ENCODE measurements around the gene PTPRT. TPM values are rescaled to one million over a fixed set of nuclear protein-coding genes. Genes with fewer than 3 reads are reported as not detected.

Gene PTPRT
- polyA plus RNA-seq, 3 donors = not detected

- Histone ChIP-seq H3K4me3 (replicated peaks in 1 of 3; ENCODE audit: low read depth in 2 of 3, low read length in 3 of 3) (no peak overlapping the region), H3K36me3 (replicated peaks in 1 of 2; ENCODE audit: control insufficient read depth in 1 of 2, insufficient read depth in 2 of 2, low read length in 2 of 2) (no peaks in the 10 kb centered on the region), H3K9ac (ENCODE audit: insufficient read depth, low read length, poor library complexity, severe bottlenecking) (no peak overlapping the region), H3K4me1 (ENCODE audit: control insufficient read depth in 1 of 2, insufficient read depth in 2 of 2, low read length in 2 of 2) (no peaks in the 10 kb centered on the region), H3K4me2 (replicated peaks; ENCODE audit: extremely low read depth, low read length, poor library complexity, severe bottlenecking) (no peak overlapping the region), H3K79me2 (ENCODE audit: insufficient read depth, low read length) (no peaks in the 10 kb centered on the region), H3K27ac (ENCODE audit: low read depth in 1 of 2, low read length in 2 of 2) (no peak overlapping the region), H2AFZ (ENCODE audit: insufficient read depth, low read depth, low read length, poor library complexity, severe bottlenecking) (no peak overlapping the region), H3K27me3 (ENCODE audit: control insufficient read depth in 2 of 2, insufficient read depth in 2 of 2, low read length in 2 of 2) (no peaks in the 10 kb centered on the region), H3K9me3 (replicated peaks in 1 of 2; ENCODE audit: control insufficient read depth in 1 of 2, insufficient read depth in 1 of 2, low read length in 2 of 2) (peaks cover 13 to 16% of the 10 kb centered on the region in 2 donors), H4K20me1 (ENCODE audit: insufficient read depth, low read length) (no peaks in the 10 kb centered on the region)
- H3K4me1 Mint-ChIP-seq = no peaks in the 10 kb centered on the region
- no peak for DNase-seq
- H3K27ac Mint-ChIP-seq = no peak overlapping the region
- 81% methylated on average over 3 of the region's 6 CpGs for WGBS (ENCODE audit: insufficient coverage)
- TF ChIP-seq, protein P1, sequence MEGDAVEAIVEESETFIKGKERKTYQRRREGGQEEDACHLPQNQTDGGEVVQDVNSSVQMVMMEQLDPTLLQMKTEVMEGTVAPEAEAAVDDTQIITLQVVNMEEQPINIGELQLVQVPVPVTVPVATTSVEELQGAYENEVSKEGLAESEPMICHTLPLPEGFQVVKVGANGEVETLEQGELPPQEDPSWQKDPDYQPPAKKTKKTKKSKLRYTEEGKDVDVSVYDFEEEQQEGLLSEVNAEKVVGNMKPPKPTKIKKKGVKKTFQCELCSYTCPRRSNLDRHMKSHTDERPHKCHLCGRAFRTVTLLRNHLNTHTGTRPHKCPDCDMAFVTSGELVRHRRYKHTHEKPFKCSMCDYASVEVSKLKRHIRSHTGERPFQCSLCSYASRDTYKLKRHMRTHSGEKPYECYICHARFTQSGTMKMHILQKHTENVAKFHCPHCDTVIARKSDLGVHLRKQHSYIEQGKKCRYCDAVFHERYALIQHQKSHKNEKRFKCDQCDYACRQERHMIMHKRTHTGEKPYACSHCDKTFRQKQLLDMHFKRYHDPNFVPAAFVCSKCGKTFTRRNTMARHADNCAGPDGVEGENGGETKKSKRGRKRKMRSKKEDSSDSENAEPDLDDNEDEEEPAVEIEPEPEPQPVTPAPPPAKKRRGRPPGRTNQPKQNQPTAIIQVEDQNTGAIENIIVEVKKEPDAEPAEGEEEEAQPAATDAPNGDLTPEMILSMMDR (IDR thresholded peaks at IDR 0.05) = no peak
- no peaks in the 10 kb centered on the region for H3K36me3 Mint-ChIP-seq
- no peak overlapping the region for H3K4me3 Mint-ChIP-seq
- intact Hi-C loops (cut with micrococcal nuclease) = no loop called here
- H3K9me3 Mint-ChIP-seq = peaks cover 3 to 44% (median 11%) of the 10 kb centered on the region in 7 donors
- H3K27me3 Mint-ChIP-seq (ENCODE audit: low read depth in 3 of 3) = peaks cover 0 to 2% (median 0%) of the 10 kb centered on the region in 3 donors
Observed at GRCh38 chr20:42844751-42845150, 345.0 kb downstream of the PTPRT start.

- no peaks in the 10 kb centered on the region for H3K36me3 ChIP-seq (replicated peaks in 1 of 2; ENCODE audit: control insufficient read depth in 1 of 2, insufficient read depth in 2 of 2, low read length in 2 of 2)
- H3K79me2 ChIP-seq (ENCODE audit: insufficient read depth, low read length) = no peaks in the 10 kb centered on the region
- no peak for DNase-seq
- Mint-ChIP-seq H3K27me3 (ENCODE audit: low read depth in 3 of 3) (no peaks in the 10 kb centered on the region), H3K9me3 (peaks cover 2 to 21% (median 9%) of the 10 kb centered on the region in 7 donors), H3K27ac (no peak overlapping the region), H3K36me3 (no peaks in the 10 kb centered on the region), H3K4me3 (no peak overlapping the region), H3K4me1 (no peaks in the 10 kb centered on the region)
- TF ChIP-seq, protein P1 (IDR thresholded peaks at IDR 0.05) = no peak
- no peak overlapping the region for H3K9ac ChIP-seq (ENCODE audit: insufficient read depth, low read length, poor library complexity, severe bottlenecking)
- H3K4me2 ChIP-seq (replicated peaks; ENCODE audit: extremely low read depth, low read length, poor library complexity, severe bottlenecking) = no peak overlapping the region
- 75% methylated on average over 2 of the region's 3 CpGs for WGBS (ENCODE audit: insufficient coverage)
- no peak overlapping the region for H3K27ac ChIP-seq (ENCODE audit: low read depth in 1 of 2, low read length in 2 of 2)
- intact Hi-C loops (cut with micrococcal nuclease) = no loop called here
- H2AFZ ChIP-seq (ENCODE audit: insufficient read depth, low read depth, low read length, poor library complexity, severe bottlenecking) = no peak overlapping the region
- no peaks in the 10 kb centered on the region for H4K20me1 ChIP-seq (ENCODE audit: insufficient read depth, low read length)
- H3K27me3 ChIP-seq (ENCODE audit: control insufficient read depth in 2 of 2, insufficient read depth in 2 of 2, low read length in 2 of 2) = no peaks in the 10 kb centered on the region
- H3K4me3 ChIP-seq (replicated peaks in 1 of 3; ENCODE audit: low read depth in 2 of 3, low read length in 3 of 3) = no peak overlapping the region
- peaks cover 0 to 27% of the 10 kb centered on the region in 2 donors for H3K9me3 ChIP-seq (replicated peaks in 1 of 2; ENCODE audit: control insufficient read depth in 1 of 2, insufficient read depth in 1 of 2, low read length in 2 of 2)
- no peaks in the 10 kb centered on the region for H3K4me1 ChIP-seq (ENCODE audit: control insufficient read depth in 1 of 2, insufficient read depth in 2 of 2, low read length in 2 of 2)
Observed at GRCh38 chr20:42837456-42837855, 352.2 kb downstream of the PTPRT start.

Measured in CD14-positive monocyte (primary cell).